SW480 (cell line): ENCODE measurements around the gene OPHN1.

Experiments
- DNase-seq: peaks from one replicate; pipeline ENCODE4 v3.0.0-alpha.2; 2016; ENCODE audit warnings: low spot score

Gene OPHN1

DNA sequence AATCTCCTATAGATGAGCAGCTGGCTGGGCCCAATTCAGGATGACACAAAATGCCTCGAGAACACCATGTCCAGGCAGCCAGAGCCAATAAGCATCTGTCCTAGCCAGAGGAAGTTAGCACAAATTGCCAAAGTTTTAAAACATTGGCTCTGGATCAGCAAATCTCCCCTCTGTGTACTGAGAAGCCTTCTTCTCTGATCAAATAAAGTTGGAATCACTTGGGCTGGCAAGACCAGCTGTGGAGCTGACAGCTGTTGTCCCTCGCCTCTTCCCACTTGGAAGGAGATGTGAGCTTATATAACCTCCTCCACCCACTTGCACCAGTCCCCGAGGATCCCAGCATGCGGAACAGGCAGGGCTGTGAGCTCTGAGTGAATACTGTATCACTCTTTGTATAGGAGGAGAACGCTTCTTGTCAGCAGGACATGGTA, 183.9 kb downstream of the OPHN1 start:
- no peak for DNase-seq

DNA sequence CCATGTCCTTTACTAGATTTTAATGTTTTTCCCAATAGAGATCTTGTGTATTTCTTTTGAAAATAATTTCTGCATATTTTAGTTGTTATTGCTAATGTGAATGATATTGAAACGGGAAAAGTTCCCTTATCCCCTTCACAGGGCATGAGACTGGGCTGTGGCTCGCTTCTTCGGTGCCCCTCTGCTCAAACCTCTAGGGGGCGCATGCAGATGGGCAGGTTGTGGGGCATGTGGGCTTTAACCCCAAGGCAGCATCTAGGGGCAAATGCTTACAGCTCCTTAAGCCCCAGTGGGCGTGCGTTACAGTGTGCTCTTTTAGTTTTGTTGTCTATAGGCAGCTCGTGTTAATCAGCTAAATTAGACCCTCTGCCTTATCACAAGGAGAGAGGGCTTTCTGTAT, 194.7 kb downstream of the OPHN1 start:
- no peak for DNase-seq

DNA sequence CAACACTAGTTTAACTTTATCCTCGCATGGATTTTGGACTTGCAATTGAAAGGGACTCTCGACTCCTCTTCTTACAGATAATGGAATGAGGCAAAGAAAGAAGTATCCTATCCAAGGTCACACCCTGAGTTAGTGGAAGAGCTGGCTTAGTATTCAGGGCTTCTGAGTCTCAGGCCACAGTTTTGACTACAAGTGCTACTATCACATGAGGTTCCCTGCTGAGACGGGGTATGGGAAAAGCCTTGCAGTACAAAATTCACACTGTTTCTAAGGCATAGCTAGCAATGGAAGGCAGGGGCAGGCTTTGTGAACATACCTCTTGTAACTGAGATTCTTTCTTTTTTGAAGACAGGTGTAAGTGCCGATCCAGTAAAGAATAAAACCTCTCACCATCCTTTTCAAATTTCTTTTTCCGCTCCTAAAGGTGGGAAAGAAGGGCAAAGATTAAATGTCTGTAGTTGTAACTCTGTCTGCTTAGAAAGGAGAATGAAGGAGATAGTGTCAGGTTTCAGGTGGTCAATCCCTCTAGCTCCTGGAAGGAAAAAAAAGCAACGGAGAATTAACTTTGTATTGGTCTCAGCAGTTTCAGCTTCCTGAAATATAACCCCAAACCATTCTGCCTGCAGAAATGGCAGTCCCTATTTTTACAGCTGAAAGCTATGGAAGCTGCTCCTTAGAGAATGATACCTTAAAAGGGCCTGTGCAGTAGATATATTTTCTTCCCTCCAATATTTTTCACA, 199.0 kb downstream of the OPHN1 start:
- no peak for DNase-seq

DNA sequence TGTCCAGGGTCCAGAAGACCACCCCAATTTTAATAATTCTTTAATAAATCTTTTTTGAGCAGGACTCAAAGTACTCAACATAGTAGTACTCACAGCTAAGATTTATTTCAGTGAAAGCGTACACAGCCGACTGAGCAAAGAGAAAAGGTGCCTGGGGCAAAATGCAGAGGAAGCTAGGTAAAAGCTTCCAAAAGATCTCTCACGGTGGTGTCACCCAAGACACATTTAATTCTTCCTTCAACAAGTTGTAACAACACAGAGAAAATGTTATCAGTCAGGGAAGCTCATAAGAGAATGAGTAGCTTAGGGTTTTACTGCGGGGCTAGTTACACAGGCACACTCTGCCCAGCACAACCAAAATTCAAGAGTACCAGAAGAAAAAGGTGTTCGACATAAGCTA, 201.1 kb downstream of the OPHN1 start:
- no peak for DNase-seq

DNA sequence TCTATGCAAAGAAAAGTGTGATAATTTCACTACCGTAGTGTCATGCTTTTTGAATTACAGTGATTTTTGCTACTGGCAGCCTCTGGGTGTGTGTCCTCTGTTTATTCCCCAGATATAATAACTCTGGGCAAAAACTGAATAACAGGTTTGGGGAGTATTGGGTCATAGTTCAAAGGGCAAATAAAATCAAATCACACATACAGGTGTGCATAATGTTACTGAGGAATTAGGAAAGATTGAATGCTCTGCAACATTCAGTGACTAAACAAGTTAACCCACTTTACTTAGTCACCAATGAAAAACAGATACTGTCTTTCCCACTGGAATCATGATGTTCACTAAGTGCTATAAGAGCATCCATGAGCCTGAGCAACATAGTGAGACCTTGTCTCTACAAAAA, 224.3 kb downstream of the OPHN1 start:
- no peak for DNase-seq

DNA sequence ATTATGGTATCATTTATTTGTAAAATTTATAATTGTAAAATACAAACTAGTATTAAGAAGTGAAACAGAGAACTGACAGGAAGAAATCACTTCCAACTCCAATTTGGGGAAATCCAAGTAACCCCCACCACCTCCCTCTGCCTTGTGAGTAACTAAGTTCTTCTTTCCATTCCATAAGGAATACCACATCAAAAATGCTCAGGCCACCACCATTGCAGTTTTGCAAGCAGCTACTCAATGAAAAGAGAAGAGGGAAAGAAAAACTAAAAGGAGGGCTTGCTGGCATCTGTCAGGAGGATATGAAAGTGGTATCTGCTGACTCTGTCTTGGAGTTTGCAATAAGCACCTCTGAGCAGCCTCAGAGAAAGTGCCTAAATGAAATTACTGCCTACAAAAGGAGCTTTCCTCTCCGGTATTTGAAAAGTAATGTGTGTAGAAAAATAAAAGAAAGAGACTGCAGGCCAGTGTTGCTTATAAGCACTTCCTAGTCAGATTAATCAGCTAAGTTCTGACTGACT, 228.7 kb downstream of the OPHN1 start:
- DNase-seq = no peak

DNA sequence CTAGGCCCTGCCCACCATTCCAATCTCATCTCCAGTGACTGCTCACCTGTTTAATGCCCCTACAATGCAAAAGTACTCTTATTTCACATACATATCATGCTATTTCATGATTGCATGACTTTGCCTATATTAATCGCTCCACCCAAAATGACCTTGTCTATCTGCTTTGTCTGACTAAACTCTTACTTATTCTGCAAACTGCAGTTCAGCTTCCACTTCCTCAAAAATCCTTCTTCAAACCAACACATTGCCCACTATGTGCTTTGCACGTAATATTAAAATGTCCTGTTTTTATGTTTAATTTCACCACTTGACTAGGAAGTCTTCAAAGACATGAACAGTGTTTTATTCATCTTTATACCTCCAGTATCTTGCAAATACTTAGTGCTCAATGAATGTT, 229.6 kb downstream of the OPHN1 start:
- no peak for DNase-seq

DNA sequence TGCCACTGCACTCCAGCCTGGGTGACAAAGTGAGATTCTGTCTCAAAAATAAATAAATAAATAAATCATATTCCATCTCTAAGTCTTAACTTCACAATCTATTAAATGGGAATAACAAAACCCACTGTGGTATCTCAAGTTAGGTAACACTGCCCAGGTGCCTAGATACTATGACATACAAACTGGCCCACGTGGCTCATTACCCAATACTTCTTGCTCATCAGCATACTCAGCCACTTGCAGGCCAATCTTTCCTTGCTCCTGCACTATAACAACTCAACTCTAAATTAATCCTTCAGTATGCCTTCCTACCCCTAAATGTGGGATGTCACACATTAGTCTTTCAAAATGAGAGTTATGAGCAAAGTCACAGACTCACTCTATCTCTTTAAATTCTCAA, 230.1 kb downstream of the OPHN1 start:
- DNase-seq = no peak

DNA sequence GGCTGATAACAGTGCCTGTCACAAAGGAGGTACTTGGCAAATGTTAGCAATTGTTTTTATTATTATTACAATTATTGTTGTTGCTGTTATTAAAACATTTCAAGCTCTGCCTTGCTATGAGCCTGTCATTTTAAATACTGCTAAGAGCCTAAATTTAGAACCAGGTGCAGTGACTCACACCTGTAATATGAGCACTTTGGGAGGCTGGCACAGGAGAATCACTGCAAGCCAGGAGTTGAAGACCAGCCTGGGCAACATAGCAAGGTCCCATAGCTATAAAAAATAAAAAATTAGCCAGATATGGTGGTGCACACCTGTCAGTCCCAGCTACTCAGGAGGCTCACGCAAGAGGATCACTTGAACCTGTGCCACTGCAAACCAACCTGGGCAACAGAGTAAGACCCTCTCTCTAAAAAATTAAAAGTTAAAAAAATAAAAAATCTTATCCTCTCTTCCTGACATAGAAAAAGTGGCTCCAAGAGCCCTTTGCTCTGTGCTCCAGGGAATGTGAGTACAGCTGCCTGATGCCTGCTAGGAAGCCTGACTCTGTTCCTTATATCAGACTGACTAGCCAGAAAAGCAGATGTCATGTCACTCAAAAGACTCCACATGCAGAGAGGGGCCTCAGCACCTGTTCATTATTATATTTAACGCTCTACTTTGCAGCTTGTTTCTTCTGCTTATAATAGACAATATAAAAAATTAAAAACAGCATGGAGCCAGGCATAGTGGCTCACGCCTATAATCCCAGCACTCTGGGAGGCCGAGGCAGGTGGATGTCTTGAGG, 234.0 kb downstream of the OPHN1 start:
- DNase-seq = no peak

DNA sequence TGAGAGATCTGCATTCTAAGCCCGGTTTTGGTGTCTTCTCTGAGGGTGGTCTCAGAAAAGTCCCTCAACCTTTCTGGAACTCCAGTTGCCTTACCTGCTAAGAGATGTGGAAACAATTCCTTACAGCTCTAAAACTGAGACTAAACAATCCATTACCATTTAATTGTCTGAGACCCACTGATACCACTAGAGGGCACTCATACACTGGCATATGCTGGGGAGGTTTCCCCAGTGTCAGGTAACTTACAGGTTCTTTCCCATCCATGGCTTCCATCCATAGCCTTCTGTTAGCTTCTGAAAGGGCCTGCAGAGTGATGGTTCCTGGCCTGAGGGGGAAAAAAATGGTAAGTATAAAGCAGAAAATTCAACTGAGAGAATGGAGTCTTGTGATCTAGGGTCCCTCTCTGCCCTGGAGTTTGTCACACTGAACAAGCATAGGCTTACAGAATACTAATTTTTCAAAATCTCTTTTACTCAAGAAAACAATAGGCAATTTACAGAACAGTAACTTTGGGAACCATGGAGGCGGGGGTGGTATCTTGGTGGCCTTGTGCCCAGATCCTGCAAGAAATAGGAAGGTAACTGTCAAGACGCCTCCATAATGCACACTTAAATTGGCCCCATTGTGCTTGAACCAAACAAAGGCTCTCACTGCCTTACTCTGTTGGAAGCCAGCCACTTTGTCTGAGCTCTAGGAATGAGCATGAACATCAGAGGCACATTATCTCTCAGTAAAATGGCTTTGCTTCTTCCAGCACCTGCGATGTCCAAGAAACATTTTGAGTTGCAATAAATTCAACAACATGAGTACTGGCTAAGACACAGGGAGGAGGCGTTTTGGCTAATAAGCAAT, 236.1 kb downstream of the OPHN1 start:
- peak; percentile 62 for DNase-seq

DNA sequence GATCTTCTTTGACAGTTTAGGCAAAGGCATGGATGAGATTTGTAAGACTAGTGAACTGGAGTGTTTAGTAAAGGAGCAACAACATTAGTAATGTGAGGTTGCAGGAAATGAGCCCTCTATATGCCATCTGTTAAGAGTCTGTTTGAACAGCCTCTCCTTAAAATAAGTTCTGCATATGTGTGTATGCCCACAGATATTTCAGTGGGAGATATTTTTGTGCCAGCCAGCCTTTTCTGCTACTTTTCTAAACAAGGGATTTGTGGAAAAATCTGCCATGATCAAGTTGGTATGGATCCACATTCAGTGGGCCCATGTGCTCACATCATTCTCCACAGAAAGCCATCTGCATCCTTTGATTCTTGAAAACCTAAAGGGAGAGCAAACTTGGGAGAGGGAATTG, 237.7 kb downstream of the OPHN1 start:
- no peak for DNase-seq

DNA sequence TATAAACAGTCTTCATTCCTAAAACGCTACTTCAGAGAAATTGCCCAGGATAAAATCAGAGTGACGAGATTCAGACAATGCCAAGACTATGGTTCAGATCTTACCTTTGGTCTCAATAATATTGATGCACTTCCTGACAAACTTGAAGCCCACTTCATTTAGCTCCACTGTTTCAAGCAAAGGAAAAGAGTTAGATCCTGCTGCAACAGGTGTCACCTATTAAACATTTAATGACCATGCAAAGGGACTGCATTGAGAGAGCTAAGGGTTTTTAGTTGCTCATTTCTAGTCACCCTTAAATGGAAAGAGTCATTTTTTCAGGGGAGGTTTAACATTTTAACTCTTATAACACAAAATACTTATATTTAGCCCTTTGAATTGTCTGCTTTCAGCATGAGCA, 239.5 kb downstream of the OPHN1 start:
- DNase-seq = no peak

DNA sequence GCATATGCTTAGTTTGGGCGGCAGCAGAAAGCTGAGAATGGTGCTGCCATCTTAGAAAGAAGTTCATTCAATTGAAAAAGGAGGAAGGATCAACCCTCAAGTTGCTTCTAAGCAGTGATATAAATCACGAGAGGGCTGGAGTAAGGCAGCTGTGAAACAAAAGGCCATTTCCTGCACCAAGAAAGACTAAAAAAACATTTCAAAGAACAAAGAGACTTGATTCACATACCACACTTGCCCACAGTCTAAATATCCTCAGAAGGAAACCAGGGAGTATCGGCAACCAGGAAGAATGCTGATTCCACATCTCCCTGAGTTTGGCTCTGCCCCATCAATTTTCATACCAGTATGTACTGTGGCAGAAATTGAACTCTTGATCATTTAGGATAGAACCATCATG, 240.1 kb downstream of the OPHN1 start:
- no peak for DNase-seq

DNA sequence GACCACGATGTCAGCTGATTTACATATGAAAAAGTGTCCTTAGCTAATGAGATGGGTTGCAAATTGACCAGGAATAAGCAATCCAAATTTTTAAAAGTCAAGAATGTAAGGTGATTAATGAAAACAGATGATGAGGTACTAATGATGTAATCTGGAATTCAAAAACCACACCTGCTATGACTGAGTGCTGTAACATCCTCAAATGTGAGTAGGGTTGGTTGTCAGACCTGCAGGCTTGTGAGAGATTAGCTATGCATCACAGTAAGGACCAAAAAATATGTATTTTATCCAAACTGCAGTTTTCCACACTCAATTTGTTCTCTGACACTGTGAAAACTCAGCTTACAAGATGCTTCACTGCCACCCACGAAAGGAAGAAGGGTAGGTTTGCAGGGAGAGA, 242.5 kb downstream of the OPHN1 start:
- DNase-seq = no peak

DNA sequence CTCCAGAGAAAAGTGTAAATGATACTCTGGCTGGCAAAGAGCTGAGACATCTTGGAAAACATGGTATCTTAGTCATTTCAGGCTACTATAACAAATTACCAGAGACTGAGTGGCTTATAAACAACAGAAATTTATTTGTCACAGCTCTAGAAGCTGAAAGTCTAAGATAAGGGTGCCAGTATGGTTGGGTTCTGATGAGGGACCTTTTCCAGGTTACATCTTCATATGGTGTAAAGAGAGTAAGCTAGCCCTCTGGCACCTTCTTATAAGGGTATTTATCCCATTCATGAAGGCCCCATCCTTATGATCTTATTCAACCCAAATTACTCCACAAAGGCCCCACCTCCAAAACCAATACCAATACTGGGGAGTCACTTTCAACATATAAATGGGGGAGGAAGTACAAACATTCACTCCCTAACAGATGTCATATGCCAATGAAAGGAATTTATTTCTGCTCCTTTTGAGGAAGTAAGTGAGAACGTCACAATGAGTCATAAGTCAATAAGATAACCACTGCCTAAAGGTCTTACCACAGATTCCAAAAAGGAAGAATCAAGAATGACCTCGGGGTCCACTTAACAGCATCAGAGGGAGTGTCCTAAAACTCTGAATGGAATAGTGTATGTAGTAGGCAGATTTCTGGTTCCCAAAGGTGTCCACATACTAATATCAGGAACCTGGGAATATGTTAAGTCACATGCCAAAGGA, 246.6 kb downstream of the OPHN1 start:
- DNase-seq = peak; percentile 3

DNA sequence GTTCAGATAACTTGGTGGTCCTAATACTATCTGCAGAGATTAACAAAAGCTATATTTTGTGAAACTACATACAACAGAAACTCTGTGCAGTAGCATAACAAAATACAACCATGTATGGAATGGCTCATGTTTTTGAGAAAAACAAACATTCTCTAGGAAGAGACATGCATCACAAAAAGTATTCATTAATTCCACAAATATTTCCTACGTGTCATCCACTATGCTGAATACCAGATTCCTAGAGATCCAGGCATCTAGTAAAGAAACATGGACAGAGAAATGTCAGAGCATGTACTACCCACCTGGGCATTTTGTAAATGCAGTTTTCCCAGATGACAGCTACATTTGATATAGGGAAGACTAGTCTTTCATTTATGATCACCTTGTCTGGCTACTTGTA, 248.1 kb downstream of the OPHN1 start:
- no peak for DNase-seq

DNA sequence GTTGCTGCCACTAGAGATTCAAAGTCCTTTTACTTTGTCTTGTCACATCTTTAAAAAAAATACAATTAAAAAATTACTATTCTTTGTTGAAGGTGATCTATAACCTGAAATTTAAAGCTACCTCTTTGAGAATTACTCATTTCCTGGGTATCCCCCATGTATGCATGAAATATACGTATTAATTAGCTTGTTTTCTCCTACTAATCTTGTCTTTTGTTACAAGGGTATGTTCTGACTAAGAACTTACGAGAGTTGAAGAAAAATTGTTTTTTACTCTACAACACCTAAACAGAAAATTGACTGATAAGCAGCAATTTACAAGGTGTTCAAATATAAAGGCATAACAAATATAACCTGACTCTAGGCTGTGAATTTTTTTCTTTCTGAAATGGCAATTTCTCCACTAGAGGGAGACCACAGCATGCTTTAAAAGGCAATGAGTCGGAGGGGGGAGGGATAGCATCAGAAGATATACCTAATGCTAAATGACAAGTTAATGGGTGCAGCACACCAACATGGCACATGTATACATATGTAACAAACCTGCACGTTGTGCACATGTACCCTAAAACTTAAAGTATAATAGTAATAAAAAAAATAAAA, 249.6 kb downstream of the OPHN1 start:
- DNase-seq = peak; percentile 33

DNA sequence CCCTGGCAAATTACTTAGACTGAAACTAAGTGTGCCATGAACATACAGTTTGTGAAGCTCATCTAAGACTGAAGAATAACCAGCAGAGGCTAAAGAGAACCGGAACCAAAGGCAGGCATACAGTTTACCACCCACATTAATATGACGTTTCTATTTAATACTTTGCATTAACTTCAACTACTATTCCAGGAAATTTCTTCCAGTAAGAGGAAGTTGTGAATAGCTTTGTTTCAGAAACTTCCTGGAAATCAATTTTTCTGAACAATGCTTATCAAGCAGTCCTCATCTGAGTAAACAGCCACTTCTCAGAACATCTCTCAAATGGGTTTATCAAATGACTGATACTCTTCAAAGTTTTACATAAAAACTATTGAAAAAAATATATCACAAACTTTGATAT, 252.7 kb downstream of the OPHN1 start:
- no peak for DNase-seq

DNA sequence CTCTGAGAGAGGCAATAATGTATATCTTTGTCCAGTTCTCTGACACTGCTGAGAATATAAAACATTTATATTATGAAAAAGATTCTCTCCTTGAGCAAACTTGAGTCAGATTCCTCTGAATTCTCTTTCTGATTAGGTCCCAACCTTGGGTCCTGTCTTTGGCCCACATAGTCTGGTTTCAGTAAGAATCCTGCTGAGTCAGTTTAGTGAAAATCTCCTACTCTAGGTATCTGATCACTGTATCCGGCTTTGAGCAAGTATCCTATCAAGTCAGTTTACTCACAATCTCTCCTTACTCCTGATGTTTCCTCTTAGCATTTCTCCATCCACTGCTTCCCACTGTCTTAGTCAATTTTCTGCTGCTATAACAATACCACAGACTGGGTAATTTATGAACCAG, 253.9 kb downstream of the OPHN1 start:
- DNase-seq = no peak

DNA sequence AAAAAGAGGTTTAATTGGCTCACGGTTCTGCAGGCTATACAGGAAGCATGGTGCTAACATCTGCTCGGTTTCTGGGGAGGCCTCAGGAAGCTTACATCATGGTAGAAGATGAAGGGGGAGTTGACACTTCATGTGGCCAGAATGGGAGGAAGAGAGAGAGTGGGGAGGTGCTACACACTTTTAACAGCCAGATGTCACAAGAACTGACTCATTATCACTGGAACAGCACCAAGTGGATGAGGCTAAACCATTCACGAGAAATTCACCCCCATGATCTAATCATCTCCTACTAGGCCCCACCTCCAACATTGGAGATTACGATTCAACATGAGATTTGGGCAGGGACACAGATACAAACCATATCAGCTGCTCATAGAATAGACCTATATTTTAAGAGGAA, 255.8 kb downstream of the OPHN1 start:
- DNase-seq = no peak

DNA sequence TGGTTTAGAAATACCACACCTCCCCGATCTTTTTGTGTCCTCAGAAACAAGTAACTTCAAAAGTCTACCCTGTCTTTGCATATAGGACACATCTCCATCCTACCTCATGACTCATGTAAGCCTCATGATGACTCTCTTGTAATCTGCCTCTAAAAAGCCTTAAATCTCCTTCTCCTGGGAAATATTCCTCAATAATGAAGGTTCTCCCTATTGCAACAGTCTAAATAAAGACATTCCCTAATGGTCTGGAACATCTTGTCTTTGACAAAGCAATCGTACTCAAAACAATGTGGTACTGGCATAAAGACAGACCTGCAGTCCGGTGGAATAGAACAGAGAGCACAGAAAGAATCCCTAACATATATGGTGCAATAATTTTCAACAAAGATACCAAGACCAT, 257.7 kb downstream of the OPHN1 start:
- DNase-seq = no peak

DNA sequence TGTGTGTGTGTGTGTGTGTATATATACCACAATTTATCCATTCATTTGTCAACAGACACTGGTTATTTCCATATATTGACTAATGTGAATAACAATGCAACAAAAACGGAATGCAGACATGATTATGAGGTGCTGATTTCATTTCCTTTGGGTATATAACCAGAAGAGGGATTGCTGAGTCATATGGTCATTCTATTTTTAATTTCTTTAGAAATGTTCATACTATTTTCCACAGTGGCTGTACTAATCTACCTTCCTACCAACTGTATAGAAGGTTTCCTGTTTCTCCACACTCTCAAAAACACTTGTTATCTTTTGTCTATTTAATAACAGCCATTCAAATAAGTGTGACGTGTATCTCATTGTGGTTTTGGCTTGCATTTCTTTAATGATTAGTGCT, 269.9 kb downstream of the OPHN1 start:
- DNase-seq = no peak
